Activated T-cell treated with anti-CD3 and anti-CD28 coated beads for 48 hours (primary cell): ENCODE results near the gene C11orf86.
A peak's percentile ranks its signal among the peaks of the same experiment; 100 is the strongest.
"Not testable (repeated sequence)": the region's sequence is repeated elsewhere in the genome, so short reads cannot be mapped to it uniquely, and the experiment has no call there.

ENCODE experiments used
- DNase-seq: peaks from one replicate; pipeline ENCODE4 v3.0.0-alpha.2; 2020; ENCODE audit warnings: low read depth

Gene C11orf86

DNA sequence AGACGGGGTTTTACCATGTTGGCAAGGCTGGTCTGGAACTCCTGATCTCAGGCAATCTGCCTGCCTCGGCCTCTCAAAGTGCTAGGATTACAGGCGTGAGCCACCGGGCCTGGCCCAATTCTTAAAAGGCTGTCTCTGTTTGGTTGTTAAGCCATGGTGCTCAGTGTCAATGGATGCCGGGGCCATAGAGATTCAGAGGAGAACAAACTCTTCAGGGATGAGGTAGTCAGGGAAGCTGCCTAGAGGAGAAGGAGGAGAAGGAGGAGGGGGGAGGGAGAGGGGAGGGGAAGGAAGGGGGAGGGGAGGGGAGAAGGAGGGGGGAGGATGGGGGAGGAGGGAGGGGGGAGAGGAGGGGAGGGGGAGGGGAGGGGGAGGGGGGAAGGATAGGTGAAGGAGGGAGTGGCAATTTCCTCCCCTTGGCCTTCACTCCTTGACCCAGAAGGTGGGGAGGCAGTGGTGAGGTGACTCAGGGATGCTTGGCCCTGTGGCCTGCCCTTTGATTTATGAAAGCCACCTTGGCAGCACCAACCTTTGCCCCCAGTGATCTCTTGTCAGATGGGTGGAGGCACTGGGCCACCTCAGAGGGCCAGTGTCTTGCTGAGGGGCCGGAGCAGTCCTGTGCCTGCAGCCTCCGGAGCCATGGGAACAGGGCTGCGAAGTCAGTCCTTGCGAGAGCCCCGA, at the start of gene C11orf86:
TSS of gene C11orf86 (plus strand) at position 581 of the 681 bp plus-strand sequence. CDS start at position 640, 59 bp downstream.
- DNase-seq = no peak

DNA sequence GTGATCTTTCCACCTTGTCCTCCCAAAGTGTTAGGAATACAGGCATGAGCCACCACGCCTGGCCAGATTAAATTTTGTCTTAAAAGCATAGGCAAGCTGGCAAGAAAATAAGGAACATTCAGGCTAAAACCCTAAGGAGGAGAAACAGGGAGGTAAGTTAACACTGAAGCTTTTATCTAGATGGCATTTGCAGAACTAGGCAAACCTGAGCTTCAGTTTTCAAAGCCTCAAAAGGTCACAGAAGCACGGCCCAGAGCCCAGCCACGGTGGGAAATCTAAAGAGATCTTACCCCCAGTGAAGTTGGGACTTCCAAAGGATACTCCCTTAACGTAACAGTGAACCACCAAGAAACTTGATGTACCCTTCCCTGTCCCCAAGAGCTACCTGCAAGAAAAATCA, 45.4 kb upstream of the C11orf86 start:
- DNase-seq = no peak

- no peak for DNase-seq
These were observed 42.6 kb upstream of the C11orf86 start for GRCh38 chr11:66932543-66932942.

DNA sequence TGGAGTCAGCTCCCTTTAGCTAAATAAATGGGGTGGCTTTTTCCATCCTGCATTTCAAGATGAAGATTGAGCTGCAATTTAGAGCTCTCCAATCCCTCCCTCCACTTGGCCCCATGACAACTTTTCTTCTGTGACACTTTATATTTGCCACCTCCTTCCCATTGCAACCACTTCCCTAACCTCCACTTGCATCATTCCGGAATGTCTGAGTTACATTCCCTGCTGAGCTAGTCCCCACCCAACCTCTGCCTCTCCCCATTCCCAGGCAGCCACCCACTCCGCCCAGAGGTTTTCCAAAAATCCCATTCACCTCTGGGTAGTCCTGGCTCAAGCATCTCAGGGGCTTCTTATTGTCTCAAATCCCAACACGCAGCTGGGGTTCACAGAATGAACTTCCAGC, 41.6 kb upstream of the C11orf86 start:
- DNase-seq = no peak

DNA sequence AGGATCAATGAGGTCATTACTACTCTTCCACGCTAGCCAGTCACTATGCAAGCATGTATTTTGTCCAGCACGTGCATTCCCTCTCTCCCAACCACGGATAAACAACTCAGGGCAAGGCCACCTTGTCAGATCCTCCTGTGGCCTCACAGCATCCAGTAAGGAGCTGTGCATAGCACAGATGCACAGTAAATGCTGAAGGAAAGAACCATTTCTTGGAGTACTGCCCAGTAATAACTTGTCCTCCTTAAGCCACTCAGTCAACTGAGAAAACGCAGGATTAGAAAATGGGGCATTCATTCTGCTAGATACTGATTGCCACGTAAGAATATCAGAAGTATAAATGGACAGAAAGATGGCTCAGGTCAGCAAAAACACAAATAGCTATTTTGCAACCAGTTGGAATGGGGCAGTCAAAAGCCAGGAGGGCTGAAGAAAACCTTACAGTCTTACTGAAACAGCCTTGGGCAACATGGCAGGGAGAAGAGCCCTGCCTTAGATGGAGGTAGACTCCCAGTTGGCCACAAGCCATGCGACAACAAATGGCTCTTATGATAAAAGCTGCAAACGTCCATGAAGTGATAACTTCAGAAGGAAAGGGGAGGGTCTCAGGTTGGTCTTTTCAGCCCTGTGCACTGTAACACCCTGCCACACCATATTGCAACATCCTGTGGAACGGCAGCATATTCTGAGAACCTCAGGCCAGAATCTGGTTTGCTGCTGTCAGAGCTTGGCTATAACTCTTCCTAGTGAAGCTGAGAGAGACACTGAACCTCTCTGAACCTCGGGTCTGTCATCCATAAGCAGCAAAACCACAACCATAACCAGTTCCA, 39.9 kb upstream of the C11orf86 start:
- DNase-seq = no peak

GRCh38 chr11:66936311-66936711, 38.8 kb upstream of the C11orf86 start:
- DNase-seq = no peak

- DNase-seq = no peak
These were observed 37.8 kb upstream of the C11orf86 start for GRCh38 chr11:66937193-66937733.

- DNase-seq = no peak
These were observed 36.4 kb upstream of the C11orf86 start for GRCh38 chr11:66938582-66939135.

GRCh38 chr11:66950112-66950535, 25.0 kb upstream of the C11orf86 start:
- no peak for DNase-seq

DNA sequence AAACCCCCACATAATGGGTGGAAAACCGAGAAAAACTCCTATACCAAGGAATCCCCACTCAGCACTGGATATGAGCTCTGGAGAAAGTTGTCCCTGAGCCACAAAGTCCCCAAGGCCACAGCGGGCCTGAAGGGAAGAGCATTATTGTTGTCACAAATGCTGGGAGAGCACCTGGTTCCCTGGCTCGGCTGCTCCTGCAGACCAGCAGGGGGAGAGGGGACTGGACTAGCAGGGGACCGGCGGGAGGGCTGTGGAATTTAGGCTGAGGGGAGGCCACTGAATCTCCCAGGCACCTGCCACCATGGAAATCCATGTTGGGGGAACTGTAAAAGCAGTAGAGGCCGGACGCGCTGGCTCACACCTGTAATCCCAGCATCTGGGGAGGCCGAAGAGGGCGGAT, 24.0 kb upstream of the C11orf86 start:
- DNase-seq = no peak

DNA sequence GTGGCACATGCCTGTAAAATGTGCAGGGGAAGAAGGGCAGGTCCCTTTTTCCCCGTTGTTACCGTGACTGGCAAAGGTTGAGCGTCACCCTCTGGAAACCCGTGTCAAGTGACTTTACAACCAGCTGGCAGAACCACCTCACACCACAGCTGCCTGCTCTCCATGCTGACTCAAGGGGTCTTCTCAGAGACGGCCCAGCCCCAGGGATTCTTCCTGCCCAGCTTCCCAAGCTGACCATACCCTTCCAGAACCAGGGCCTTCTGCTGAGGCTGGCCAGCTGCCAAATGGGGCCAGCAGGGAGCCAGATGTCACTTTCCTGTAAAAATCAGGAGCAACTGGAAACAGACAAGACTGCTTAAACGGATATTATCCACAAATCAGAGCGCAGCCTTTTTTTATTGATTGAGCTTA, 23.2 kb upstream of the C11orf86 start:
- no peak for DNase-seq

- DNase-seq = no peak
These were observed 21.8 kb upstream of the C11orf86 start for GRCh38 chr11:66953081-66953833.

DNA sequence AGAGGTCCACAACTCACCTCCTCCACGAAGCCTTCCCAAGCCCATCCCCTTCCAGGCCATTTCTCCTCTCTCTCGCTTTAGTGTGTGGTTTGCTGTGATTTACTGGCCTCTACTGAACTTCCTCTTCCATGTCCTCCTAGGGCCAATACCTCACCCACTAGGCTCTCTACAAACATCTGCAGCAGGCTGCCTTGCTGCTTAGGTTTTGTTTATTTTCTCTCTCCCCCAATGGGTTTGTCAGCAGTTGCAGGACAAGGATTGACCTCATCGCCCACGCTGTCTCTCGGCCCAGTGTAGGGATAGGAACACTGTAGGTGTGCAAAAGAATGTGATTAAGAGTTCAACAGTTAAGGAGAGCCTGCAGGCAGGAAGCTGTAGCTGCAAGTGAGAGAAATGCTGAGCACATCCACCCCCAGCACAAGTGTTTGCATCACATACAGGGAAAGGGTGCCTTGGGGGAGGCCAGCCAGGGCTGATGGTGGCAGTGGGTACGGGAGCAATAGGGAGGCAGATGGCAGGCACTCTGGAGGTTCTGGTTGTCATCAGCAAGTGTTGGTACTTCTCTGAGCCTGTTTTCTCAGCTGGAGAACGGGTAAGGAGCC, 18.3 kb upstream of the C11orf86 start:
- DNase-seq = no peak

- no peak for DNase-seq
These were observed 17.2 kb upstream of the C11orf86 start for GRCh38 chr11:66957971-66958231.

- DNase-seq = peak; percentile 97
These were observed 16.7 kb upstream of the C11orf86 start, which contains the start of gene PC for GRCh38 chr11:66958232-66958955. Gene PC, minus strand, starts transcription at chr11:66958383. Its CDS starts 86,224 bp downstream, at chr11:66872159.

DNA sequence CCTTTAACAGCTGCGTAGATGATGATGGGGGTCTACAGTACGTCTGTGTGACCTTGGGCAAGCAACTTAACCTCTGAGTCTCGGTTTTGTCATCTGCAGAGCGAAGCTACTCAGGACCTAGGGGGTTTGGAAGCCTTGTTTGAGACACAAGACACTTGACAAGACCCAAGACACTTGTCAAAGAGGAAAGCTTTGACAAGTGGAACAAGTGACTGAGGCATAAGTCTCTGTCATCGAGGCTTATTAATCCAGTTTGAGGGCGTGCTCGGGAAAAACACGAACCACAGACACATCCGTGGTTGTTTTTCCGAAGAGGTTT, 16.2 kb upstream of the C11orf86 start:
- DNase-seq = no peak

- not testable (repeated sequence) for DNase-seq
These were observed 13.4 kb upstream of the C11orf86 start for GRCh38 chr11:66961691-66962213.

DNA sequence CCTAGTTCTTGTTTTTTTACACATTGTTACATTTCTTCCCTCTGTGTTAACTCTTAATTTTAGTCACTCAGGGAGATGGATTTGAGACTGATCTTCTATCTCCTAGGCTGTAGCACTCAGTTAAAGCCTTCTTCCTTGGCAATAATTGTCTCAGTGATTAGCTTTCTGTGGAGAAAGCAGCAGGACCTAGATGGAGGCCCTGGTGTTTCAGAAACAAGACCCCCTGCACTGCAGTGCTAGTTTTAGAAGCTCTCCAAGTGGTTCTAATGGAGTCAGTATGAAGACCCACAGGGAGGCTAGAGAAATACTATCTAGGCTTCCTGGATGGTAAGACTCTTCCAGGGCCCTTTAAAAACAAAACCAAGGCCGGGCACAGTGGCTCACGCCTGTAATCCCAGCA, 12.9 kb upstream of the C11orf86 start:
- no peak for DNase-seq

- DNase-seq = no peak
These were observed 12.3 kb upstream of the C11orf86 start for GRCh38 chr11:66962801-66963200.

DNA sequence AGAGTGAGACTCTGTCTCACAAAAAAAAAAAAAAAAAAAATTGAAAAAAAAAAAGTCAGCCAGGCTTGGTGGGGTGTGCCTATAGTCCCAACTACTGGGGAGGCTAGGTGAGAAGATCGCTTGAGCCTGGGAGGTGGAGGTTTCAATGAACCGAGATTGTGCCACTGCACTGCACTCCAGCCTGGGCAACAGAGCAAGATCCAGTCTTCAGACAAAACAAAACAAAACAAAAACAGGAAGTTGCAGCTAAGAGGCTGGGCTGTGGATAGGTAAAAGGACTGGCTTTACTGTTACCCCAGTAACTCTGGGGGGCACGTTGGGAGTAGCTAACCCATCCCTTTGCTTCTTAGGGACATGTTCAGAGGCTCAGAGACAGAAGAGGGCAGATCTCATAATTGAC, 10.6 kb upstream of the C11orf86 start:
- no peak for DNase-seq

GRCh38 chr11:66966351-66966750, 8.8 kb upstream of the C11orf86 start:
- no peak for DNase-seq
